Measurements from ENCODE around the gene MAP2K3. TPM values are rescaled to one million over a fixed set of nuclear protein-coding genes. Genes with fewer than 3 reads are reported as not detected.

MAP2K3 gene
- polyA plus RNA-seq, 1 donor from 2014 or later: 5.3 TPM

DNA sequence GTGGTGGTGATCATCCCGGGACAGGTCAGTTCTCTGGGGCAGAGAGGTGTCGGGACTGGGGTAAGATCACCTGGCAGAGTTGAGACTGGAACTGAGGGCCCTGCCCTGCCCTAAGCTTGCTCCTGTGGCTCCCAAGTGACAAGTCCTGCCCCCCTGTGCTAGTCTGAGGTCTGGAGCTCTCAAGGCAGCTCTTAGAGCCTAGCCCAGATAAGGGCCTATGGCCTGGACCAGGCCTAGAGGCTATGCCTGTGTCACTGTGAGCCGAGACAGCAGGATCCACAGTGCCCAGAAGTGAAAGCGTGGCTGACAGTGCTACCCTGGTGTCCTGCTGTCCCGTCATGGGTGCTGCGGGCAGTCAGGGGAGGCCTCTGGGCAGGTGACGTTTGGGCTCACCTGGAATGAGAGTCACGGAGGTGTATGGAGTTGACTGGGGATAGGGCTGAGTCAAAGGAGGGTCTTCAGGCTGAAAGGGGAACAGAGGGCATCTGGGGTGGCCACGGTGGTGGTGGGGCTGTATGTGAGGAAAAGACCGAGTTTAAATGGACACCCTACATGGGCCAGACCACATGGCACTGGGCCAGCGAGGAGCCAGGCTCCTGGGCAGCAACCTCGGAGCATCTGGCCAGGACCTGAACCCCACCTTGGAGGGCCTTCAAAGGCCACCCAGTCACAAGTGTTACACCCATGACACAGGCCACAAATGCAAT, 36.8 kb upstream of the MAP2K3 start:
- Histone ChIP-seq H3K36me3 (ENCODE audit: insufficient read depth, low read length) (no peaks in the 10 kb centered on the region), H3K27ac (ENCODE audit: low read length) (no peak overlapping the region), H3K27me3 (ENCODE audit: insufficient read depth, low read depth, low read length) (no peaks in the 10 kb centered on the region), H4K20me1 (ENCODE audit: insufficient read depth) (no peaks in the 10 kb centered on the region), H2AFZ (ENCODE audit: low read depth, low read length) (no peak overlapping the region), H3K9me3 (ENCODE audit: low read length) (no peaks in the 10 kb centered on the region), H3K79me2 (replicated peaks; ENCODE audit: insufficient read depth, low read length) (peaks cover 9% of the 10 kb centered on the region), H3K4me2 (ENCODE audit: low read length) (no peak overlapping the region), H3K4me3 (ENCODE audit: low read length) (no peak overlapping the region), H3F3A (ENCODE audit: insufficient read depth, low read length, poor library complexity, severe bottlenecking) (no peaks in the 10 kb centered on the region), H3K9ac (ENCODE audit: low read length) (no peak overlapping the region), H3K9me2 (ENCODE audit: insufficient read depth, low read length) (no peaks in the 10 kb centered on the region)
- TF ChIP-seq, protein P1, sequence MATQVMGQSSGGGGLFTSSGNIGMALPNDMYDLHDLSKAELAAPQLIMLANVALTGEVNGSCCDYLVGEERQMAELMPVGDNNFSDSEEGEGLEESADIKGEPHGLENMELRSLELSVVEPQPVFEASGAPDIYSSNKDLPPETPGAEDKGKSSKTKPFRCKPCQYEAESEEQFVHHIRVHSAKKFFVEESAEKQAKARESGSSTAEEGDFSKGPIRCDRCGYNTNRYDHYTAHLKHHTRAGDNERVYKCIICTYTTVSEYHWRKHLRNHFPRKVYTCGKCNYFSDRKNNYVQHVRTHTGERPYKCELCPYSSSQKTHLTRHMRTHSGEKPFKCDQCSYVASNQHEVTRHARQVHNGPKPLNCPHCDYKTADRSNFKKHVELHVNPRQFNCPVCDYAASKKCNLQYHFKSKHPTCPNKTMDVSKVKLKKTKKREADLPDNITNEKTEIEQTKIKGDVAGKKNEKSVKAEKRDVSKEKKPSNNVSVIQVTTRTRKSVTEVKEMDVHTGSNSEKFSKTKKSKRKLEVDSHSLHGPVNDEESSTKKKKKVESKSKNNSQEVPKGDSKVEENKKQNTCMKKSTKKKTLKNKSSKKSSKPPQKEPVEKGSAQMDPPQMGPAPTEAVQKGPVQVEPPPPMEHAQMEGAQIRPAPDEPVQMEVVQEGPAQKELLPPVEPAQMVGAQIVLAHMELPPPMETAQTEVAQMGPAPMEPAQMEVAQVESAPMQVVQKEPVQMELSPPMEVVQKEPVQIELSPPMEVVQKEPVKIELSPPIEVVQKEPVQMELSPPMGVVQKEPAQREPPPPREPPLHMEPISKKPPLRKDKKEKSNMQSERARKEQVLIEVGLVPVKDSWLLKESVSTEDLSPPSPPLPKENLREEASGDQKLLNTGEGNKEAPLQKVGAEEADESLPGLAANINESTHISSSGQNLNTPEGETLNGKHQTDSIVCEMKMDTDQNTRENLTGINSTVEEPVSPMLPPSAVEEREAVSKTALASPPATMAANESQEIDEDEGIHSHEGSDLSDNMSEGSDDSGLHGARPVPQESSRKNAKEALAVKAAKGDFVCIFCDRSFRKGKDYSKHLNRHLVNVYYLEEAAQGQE (IDR thresholded peaks at IDR 0.05; ENCODE audit: borderline replicate concordance): no peak
- TF ChIP-seq MXI1 (conservative IDR thresholded peaks at IDR 0.05; ENCODE audit: poor library complexity, severe bottlenecking): no peak
- no peak for TF ChIP-seq RAD21 (conservative IDR thresholded peaks at IDR 0.05)
- no peak for TF ChIP-seq TAF1 (IDR thresholded peaks at IDR 0.05; ENCODE audit: low read depth)
- no peak for TF ChIP-seq EZH2 (IDR thresholded peaks at IDR 0.05; ENCODE audit: borderline replicate concordance, insufficient read depth, low read length, poor library complexity, severe bottlenecking)
- no peak for TF ChIP-seq POLR2AphosphoS5 (IDR thresholded peaks at IDR 0.05)
- TF ChIP-seq, protein P2, sequence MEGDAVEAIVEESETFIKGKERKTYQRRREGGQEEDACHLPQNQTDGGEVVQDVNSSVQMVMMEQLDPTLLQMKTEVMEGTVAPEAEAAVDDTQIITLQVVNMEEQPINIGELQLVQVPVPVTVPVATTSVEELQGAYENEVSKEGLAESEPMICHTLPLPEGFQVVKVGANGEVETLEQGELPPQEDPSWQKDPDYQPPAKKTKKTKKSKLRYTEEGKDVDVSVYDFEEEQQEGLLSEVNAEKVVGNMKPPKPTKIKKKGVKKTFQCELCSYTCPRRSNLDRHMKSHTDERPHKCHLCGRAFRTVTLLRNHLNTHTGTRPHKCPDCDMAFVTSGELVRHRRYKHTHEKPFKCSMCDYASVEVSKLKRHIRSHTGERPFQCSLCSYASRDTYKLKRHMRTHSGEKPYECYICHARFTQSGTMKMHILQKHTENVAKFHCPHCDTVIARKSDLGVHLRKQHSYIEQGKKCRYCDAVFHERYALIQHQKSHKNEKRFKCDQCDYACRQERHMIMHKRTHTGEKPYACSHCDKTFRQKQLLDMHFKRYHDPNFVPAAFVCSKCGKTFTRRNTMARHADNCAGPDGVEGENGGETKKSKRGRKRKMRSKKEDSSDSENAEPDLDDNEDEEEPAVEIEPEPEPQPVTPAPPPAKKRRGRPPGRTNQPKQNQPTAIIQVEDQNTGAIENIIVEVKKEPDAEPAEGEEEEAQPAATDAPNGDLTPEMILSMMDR (IDR thresholded peaks at IDR 0.05; ENCODE audit: poor library complexity, severe bottlenecking): no peak

DNA sequence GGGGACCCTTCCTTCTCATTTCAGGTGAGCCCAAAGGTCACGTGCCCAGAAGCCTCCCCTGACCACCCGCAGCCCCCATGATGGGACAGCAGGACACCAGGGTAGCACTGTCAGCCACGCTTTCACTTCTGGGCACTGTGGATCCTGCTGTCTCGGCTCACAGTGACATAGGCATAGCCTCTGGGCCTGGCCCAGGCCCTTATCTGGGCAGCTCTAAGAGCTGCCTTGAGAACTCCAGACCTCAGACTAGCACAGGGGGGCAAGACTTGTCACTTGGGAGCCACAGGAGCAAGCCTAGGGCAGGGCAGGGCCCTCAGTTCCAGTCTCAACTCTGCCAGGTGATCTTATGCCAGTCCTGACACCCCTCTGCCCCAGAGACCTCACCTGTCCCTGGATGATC, 36.0 kb upstream of the MAP2K3 start:
- no peak for TF ChIP-seq RAD21 (conservative IDR thresholded peaks at IDR 0.05)
- TF ChIP-seq, protein P2 (IDR thresholded peaks at IDR 0.05; ENCODE audit: poor library complexity, severe bottlenecking): no peak
- no peak for TF ChIP-seq EP300 (conservative IDR thresholded peaks at IDR 0.05; ENCODE audit: poor library complexity, severe bottlenecking)
- TF ChIP-seq, protein P1 (IDR thresholded peaks at IDR 0.05; ENCODE audit: borderline replicate concordance): no peak
- TF ChIP-seq EZH2 (IDR thresholded peaks at IDR 0.05; ENCODE audit: borderline replicate concordance, insufficient read depth, low read length, poor library complexity, severe bottlenecking): no peak
- no peak for TF ChIP-seq POLR2AphosphoS5 (IDR thresholded peaks at IDR 0.05)
- TF ChIP-seq MXI1 (conservative IDR thresholded peaks at IDR 0.05; ENCODE audit: poor library complexity, severe bottlenecking): no peak
- TF ChIP-seq SMC3 (conservative IDR thresholded peaks at IDR 0.05; ENCODE audit: poor library complexity): no peak
- no peak for TF ChIP-seq TAF1 (IDR thresholded peaks at IDR 0.05; ENCODE audit: low read depth)
- H4K20me1 ChIP-seq (ENCODE audit: insufficient read depth): no peaks in the 10 kb centered on the region

More for the DNA sequence above, 36.0 kb upstream of the MAP2K3 start:
- Histone ChIP-seq H3K79me2 (replicated peaks; ENCODE audit: insufficient read depth, low read length) (peaks cover 9% of the 10 kb centered on the region), H3K9me2 (ENCODE audit: insufficient read depth, low read length) (no peaks in the 10 kb centered on the region), H3K4me3 (ENCODE audit: low read length) (no peak overlapping the region), H3K4me2 (ENCODE audit: low read length) (no peak overlapping the region), H2AFZ (ENCODE audit: low read depth, low read length) (no peak overlapping the region), H3F3A (ENCODE audit: insufficient read depth, low read length, poor library complexity, severe bottlenecking) (no peaks in the 10 kb centered on the region), H3K27me3 (ENCODE audit: insufficient read depth, low read depth, low read length) (no peaks in the 10 kb centered on the region), H3K27ac (ENCODE audit: low read length) (no peak overlapping the region), H3K9ac (ENCODE audit: low read length) (no peak overlapping the region), H3K9me3 (ENCODE audit: low read length) (no peaks in the 10 kb centered on the region), H3K36me3 (ENCODE audit: insufficient read depth, low read length) (no peaks in the 10 kb centered on the region)

All from neural cell (in vitro differentiated cells).